Heart right ventricle (tissue), 16 donors: ENCODE results near the gene CNTN4. TPM values are rescaled to one million over a fixed set of nuclear protein-coding genes. Genes with fewer than 3 reads are reported as not detected.

Experiments
- ATAC-seq, 8 donors: fragments of 200-7000 bp; cut with Tn5 transposase; one replicate each; pipeline ENCODE4 v1.9.1; 2020; ENCODE audit warnings: mild to moderate bottlenecking in 8 of 8, moderate library complexity in 8 of 8, moderate number of reproducible peaks in 1 of 8
- DNase-seq, 2 donors: peaks; one replicate each; pipeline ENCODE4 v3.0.0-alpha.2; 2020
- H3K27ac ChIP-seq, 10 donors: fragments of 200-600 bp; sonication (generic) in 2 of 10; one replicate each; pipeline versions ENCODE4 v1.5.0 to v1.8.0; 2020 to 2022; ENCODE audit warnings: mild to moderate bottlenecking in 3 of 10
- H3K27me3 ChIP-seq, 7 donors: fragments of 200-600 bp; one replicate each; pipeline ENCODE4 v1.8.0; 2021 to 2022; ENCODE audit warnings: mild to moderate bottlenecking in 2 of 7
- H3K36me3 ChIP-seq, 9 donors: fragments of 200-600 bp; sonication (generic) in 1 of 9; one replicate each; pipeline versions ENCODE4 v1.5.0 to v1.8.0; 2020 to 2022; ENCODE audit warnings: mild to moderate bottlenecking in 2 of 9
- H3K4me1 ChIP-seq, 9 donors: fragments of 200-600 bp; sonication (generic) in 1 of 9; one replicate each; pipeline versions ENCODE4 v1.5.0 to v1.8.0; 2020 to 2022; ENCODE audit warnings: mild to moderate bottlenecking in 4 of 9
- H3K4me3 ChIP-seq, 10 donors: fragments of 200-600 bp; sonication (generic) in 2 of 10; one replicate each; pipeline versions ENCODE4 v1.5.0 to v1.8.0; 2020 to 2022; ENCODE audit warnings: mild to moderate bottlenecking in 7 of 10, moderate library complexity in 2 of 10
- H3K9me3 ChIP-seq, 11 donors: fragments of 200-600 bp in 10 of 11; sonication (generic) in 2 of 11; one replicate each; pipeline versions ENCODE4 v1.5.0 to v1.8.0; 2013 to 2022; ENCODE audit warnings: mild to moderate bottlenecking in 2 of 11, control low read depth in 1 of 11, moderate library complexity in 1 of 11
- WGBS, 2 donors: extraction: QIAGEN DNeasy Blood & Tissue Kit; methylation state at CpG; one replicate each; pipeline ENCODE4 v1.1.7; 2013; ENCODE audit warnings: inconsistent platforms in 1 of 2; 5-methylcytosine and 5-hydroxymethylcytosine counted together
- intact Hi-C, 10 donors: fragments of 100-400 bp; cut with DNase I; formaldehyde crosslinking; loops; one replicate each; pipeline versions ENCODE4 v1.11.1 to v1.14.2; 2022
- long read RNA-seq, 3 donors: library from polyadenylated mRNA; unstranded; transcript quantifications; one replicate each; pipeline ENCODE4 v2.0.0, GENCODE V29; 2020 to 2021
- polyA plus RNA-seq, 2 donors: library from polyadenylated mRNA; stranded (reverse); fragments of 200-250 nt; gene quantifications; one replicate each; pipeline ENCODE4 v1.2.3, GENCODE V29; 2013
- total RNA-seq, 10 donors: library from RNA; stranded (reverse); fragmentation: NEBNext Ultra II Directional in 3 of 10; extraction: Animal tissue kit (Norgen Biotek cat#: 25700) in 3 of 10; gene quantifications; one replicate each; pipeline versions ENCODE4 v1.2.1 to v1.2.4, GENCODE V29; 2021 to 2023
- TF ChIP-seq, protein P1 (sequence below), 9 donors: fragments of 200-600 bp; sonication (generic) in 2 of 9; IDR thresholded peaks; one replicate each; pipeline versions ENCODE4 v1.5.0 to v1.8.0; 2021 to 2022; ENCODE audit warnings: antibody characterized with exemption in 9 of 9, mild to moderate bottlenecking in 5 of 9, moderate library complexity in 1 of 9
- donor health status: Arrhythmogenic right ventricular cardiomyopathy.
- donor health status: ischemic (EF 13 %, LVEDD 7.1; RV severe dilation, severe dysfunction).
- donor health status: healthy with polysubstance abuse.
- donor health status: DM: no; HTN: yes; CAD: no.
- donor health status: DM: no; HTN: no; CAD: no.
- donor health status: ischemic (EF 25% LVEDD 6.9; RV normal size, moderate dysfunction).
- donor health status: ischemic (EF 25% LVEDD 5.7; RV mildly dilated, moderate dysfunction).
- donor health status: healthy.
- donor health status: DM: yes; HTN: yes; CAD: no.
- donor health status: Ischemic cardiomyopathy.
- donor health status: ischemic (EF 35%, LVEDD 5.7; RV mildly dilated, moderate dysfunction).
- donor health status: nonischemic (EF 11% LVEDD 7.7; RV severe dilation, severe dysfunction).
- donor health status: DM: yes; HTN: yes; CAD: no.
- donor health status: PGD.
- donor health status: ischemic (EF 29% LVEDD 5.4; RV normal size, mild dysfunction).
- donor health status: nonischemic (EF 23%, LVEDD 6.1; RV moderate dilation, normal function).

The CNTN4 gene
- total RNA-seq (1 to 10 TPM; 1.4 to 4.7 (median 2.8) TPM), polyA plus RNA-seq (1 to 10 TPM in 1 of 2 donors, under 1 TPM in 1; 0.48 to 1.2 TPM)
- long read RNA-seq, donor 1, partial matches to known transcripts, result 1 of 1 reads
- long read RNA-seq, donor 1, other reads (novel, unspliced or antisense), result 0 of 1 reads
- long read RNA-seq, donor 2, result 0 reads
- long read RNA-seq, donor 3, partial matches to known transcripts, result 0 of 1 reads
- long read RNA-seq, donor 3, other reads (novel, unspliced or antisense), result 1 of 1 reads

DNA sequence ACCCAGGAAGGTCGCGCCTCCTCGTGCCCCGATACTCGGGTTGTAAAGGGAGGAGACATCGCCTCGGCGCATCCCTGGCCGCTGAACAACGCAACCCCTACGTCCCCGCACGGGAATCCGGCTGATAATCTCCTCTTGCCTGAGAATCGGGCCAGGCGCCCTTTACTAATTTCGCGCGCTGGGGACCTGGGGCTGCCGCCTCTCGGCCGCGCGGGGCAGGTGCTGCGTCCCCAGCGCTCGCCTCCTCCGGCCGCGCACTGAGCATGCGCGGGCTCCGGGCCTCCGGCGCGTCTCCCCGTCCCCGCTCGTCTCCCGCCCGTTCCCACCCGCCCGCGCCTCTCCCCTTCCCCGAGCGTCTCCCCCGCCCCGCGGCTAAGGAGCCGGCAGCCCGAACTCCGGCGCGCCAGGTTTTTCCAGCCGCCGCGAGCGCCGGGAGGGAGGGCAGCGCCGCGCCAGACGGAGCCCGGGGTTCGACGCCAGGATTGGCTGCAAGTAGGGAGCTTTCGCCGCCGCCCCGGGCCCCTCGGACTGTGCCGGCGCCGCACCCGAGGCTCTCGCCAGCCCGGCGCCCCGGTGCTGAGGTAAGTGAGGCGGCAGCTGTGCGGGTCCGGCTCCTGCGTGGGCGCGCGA, at the start of gene CNTN4:
Gene CNTN4, plus strand, starts transcription at position 469 of the 630 bp plus-strand sequence.
- TF ChIP-seq, protein P1, sequence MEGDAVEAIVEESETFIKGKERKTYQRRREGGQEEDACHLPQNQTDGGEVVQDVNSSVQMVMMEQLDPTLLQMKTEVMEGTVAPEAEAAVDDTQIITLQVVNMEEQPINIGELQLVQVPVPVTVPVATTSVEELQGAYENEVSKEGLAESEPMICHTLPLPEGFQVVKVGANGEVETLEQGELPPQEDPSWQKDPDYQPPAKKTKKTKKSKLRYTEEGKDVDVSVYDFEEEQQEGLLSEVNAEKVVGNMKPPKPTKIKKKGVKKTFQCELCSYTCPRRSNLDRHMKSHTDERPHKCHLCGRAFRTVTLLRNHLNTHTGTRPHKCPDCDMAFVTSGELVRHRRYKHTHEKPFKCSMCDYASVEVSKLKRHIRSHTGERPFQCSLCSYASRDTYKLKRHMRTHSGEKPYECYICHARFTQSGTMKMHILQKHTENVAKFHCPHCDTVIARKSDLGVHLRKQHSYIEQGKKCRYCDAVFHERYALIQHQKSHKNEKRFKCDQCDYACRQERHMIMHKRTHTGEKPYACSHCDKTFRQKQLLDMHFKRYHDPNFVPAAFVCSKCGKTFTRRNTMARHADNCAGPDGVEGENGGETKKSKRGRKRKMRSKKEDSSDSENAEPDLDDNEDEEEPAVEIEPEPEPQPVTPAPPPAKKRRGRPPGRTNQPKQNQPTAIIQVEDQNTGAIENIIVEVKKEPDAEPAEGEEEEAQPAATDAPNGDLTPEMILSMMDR (IDR thresholded peaks at IDR 0.05), result peak in 1 of 9 donors; percentile 18
- DNase-seq, result peak; percentile 42 to 54

DNA sequence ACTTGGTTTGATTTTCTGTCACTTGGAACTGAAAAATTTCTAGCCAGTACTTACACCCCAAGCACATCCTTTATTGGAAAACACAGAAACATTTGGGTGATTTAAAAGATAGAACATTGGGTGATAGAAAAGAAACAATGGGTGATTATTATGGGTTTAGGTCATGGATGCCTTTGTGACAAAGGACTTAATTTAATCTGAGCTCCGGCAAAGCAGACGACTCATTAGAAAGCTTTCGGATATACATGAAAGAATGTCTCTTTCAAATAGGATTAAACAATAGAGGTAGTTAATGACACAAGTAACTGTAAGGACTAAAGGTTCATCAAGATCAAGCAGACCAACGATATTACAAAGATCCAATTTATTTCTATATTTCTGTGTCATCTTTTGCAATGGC, 37.3 kb upstream of the CNTN4 start:
- 88 to 90% methylated on average over 4 of the region's 4 CpGs for WGBS, 2 donors
- no peak for ATAC-seq
- no peak overlapping the region for H3K4me3 ChIP-seq
- DNase-seq, result no peak
- no peak overlapping the region for H3K27ac ChIP-seq
- TF ChIP-seq, protein P1 (IDR thresholded peaks at IDR 0.05), result no peak
- H3K27me3 ChIP-seq, result peaks cover 0 to 3% (median 0%) of the 10 kb centered on the region in 7 donors
- no peaks in the 10 kb centered on the region for H3K9me3 ChIP-seq
- H3K4me1 ChIP-seq, result no peaks in the 10 kb centered on the region
- intact Hi-C loops, result no loop called here
- H3K36me3 ChIP-seq, result no peaks in the 10 kb centered on the region

More for the DNA sequence above, at the start of gene CNTN4:
- H3K4me1 ChIP-seq, result peaks cover 0 to 11% (median 0%) of the 10 kb centered on the region in 9 donors
- H3K36me3 ChIP-seq, result no peaks in the 10 kb centered on the region
- H3K9me3 ChIP-seq, result no peaks in the 10 kb centered on the region
- H3K27ac ChIP-seq, result peak within 1 kb of the TSS in 1 of 10 donors; percentile 15
- intact Hi-C loops, result no loop called here
- WGBS, 2 donors, result 1% methylated on average over 78 to 86 of the region's 86 CpGs
- H3K27me3 ChIP-seq, result peaks cover 16 to 88% (median 68%) of the 10 kb centered on the region in 7 donors
- ATAC-seq, result peak; percentile 58 to 90 (median 72)
- H3K4me3 ChIP-seq, result peak within 1 kb of the TSS; percentile 18 to 60 (median 44)

DNA sequence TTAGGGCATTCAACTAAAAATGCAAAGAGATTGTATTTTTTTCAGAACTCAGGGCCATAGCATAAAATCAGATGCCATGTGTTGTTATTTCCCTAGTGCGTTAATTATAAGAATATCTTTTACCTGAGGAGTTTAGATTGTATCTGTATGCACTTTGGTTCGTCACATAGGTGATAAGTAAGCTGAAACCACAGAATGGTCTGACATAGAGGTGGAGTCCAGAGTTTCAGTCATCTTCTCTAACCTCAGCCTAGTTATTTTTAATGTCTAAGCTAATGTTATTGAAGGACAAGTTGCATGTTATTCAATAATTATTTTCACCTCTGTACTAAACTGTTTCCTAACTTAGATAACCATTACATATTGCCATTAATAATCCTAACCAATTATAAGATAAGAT, 27.1 kb upstream of the CNTN4 start:
- no peak overlapping the region for H3K27ac ChIP-seq
- intact Hi-C loops, result no loop called here

DNA sequence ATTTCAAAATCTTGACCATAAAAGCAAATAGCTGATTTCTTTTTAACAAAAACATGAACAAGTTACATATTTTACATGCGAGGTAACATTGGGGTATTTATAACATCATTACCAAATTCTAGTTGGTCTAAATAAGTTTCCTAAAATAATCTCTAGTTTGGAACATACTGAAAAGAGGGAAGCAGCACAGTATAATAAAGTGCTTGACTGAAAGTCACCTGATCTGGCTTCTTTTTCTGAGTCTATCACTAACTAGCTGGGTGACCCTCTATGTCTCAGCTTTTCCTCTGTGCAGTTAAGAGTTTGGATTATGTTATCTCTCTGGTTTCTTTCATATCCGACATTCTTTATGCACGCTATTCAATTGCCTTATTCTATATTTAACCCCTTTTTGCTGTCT, 19.8 kb upstream of the CNTN4 start:
- intact Hi-C loops, result no loop called here
- TF ChIP-seq, protein P1 (IDR thresholded peaks at IDR 0.05), result no peak
- no peak for DNase-seq
- 36 to 44% methylated on average over 3 of the region's 3 CpGs for WGBS, 2 donors
- H3K9me3 ChIP-seq, result peaks cover 0 to 12% (median 0%) of the 10 kb centered on the region in 11 donors
- ATAC-seq, result no peak
- H3K4me3 ChIP-seq, result no peak overlapping the region
- no peaks in the 10 kb centered on the region for H3K4me1 ChIP-seq
- no peaks in the 10 kb centered on the region for H3K36me3 ChIP-seq
- H3K27me3 ChIP-seq, result no peaks in the 10 kb centered on the region
- no peak overlapping the region for H3K27ac ChIP-seq

More for the DNA sequence above, 27.1 kb upstream of the CNTN4 start:
- no peak for DNase-seq
- Histone ChIP-seq H3K4me1 (no peaks in the 10 kb centered on the region), H3K9me3 (no peaks in the 10 kb centered on the region), H3K27me3 (peaks cover 0 to 4% (median 0%) of the 10 kb centered on the region in 7 donors), H3K4me3 (no peak overlapping the region), H3K36me3 (no peaks in the 10 kb centered on the region)
- TF ChIP-seq, protein P1 (IDR thresholded peaks at IDR 0.05), result no peak
- ATAC-seq, result no peak
- 67 to 73% methylated on average over 2 of the region's 2 CpGs for WGBS, 2 donors
